Tibial nerve (tissue), 4 donors: Measurements from ENCODE around the gene SMIM35.

Experiments
- EP300 ChIP-seq, 2 donors: sonication (generic); formaldehyde crosslinking; IDR thresholded peaks; one replicate each; pipeline ENCODE4 v1.6.1; 2017; ENCODE audit warnings: antibody characterized with exemption in 2 of 2, mild to moderate bottlenecking in 1 of 2
- POLR2A ChIP-seq, 2 donors: fragments of 450-650 bp; IDR thresholded peaks; one replicate each; pipeline ENCODE4 v1.6.1; 2017; ENCODE audit warnings: antibody characterized with exemption in 2 of 2, mild to moderate bottlenecking in 2 of 2, moderate library complexity in 2 of 2
- TF ChIP-seq, protein P1 (sequence below), 5 experiments: fragments of 200-600 bp in 3 of 5; fragments of 450-650 bp in 2 of 5; sonication (generic) in 3 of 5; IDR thresholded peaks; one replicate each; pipeline ENCODE4 v1.5.1; 2016 to 2019; ENCODE audit warnings: antibody characterized with exemption in 5 of 5, mild to moderate bottlenecking in 3 of 5, moderate library complexity in 2 of 5

DNA sequence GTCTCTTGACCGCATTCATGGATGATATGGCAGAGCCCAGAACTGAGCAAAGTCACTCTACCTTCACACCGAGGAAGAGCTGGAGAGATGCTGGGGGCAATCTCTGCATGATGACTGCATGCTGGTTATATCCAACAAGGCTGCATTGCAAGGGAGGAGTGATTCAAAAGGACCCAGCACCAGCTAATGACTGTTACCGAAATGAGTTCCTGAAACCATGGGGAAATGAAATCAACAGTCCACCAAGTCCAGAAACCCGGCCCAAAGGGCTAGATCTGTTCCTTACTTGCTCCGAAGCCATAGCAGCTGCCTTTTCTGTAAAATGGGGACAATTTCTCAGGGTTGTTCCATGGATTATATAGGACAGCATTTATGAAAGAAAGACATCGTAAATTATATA, 1.2 kb upstream of the SMIM35 start:
- TF ChIP-seq, protein P1, sequence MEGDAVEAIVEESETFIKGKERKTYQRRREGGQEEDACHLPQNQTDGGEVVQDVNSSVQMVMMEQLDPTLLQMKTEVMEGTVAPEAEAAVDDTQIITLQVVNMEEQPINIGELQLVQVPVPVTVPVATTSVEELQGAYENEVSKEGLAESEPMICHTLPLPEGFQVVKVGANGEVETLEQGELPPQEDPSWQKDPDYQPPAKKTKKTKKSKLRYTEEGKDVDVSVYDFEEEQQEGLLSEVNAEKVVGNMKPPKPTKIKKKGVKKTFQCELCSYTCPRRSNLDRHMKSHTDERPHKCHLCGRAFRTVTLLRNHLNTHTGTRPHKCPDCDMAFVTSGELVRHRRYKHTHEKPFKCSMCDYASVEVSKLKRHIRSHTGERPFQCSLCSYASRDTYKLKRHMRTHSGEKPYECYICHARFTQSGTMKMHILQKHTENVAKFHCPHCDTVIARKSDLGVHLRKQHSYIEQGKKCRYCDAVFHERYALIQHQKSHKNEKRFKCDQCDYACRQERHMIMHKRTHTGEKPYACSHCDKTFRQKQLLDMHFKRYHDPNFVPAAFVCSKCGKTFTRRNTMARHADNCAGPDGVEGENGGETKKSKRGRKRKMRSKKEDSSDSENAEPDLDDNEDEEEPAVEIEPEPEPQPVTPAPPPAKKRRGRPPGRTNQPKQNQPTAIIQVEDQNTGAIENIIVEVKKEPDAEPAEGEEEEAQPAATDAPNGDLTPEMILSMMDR (IDR thresholded peaks at IDR 0.05): no peak
- TF ChIP-seq POLR2A (IDR thresholded peaks at IDR 0.05) (no peak), EP300 (IDR thresholded peaks at IDR 0.05) (no peak)
